Neural cell (in vitro differentiated cells): Measurements from ENCODE around the gene SEL1L3. TPM values are rescaled to one million over a fixed set of nuclear protein-coding genes. Genes with fewer than 3 reads are reported as not detected.

Source experiments
- H2AFZ ChIP-seq: fragments of 200-600, 300-800 bp; sonication (generic), shearing (Covaris generic); 2 replicates; pipeline ENCODE4 v1.6.0; 2014; ENCODE audit warnings: low read depth, mild to moderate bottlenecking, antibody characterized with exemption, low read length, moderate library complexity
- H3F3A ChIP-seq: fragments of 200-600 bp; shearing (Covaris generic); 2 replicates; pipeline ENCODE4 v1.6.1; 2016; ENCODE audit warnings: mild to moderate bottlenecking, moderate library complexity, mixed read lengths, antibody characterized with exemption, low read length; ENCODE audit not compliant: insufficient read depth, poor library complexity, severe bottlenecking
- H3K27ac ChIP-seq: fragments of 200-600, 300-800 bp; sonication (generic), shearing (Covaris generic); 2 replicates; pipeline ENCODE4 v1.5.1; 2014; ENCODE audit warnings: mild to moderate bottlenecking, low read length, moderate library complexity
- H3K27me3 ChIP-seq: fragments of 300-800, 200-600 bp; sonication (generic), shearing (Covaris generic); 2 replicates; pipeline ENCODE4 v1.6.0; 2014; ENCODE audit warnings: mild to moderate bottlenecking, low read depth, low read length, moderate library complexity; ENCODE audit not compliant: insufficient read depth
- H3K36me3 ChIP-seq: fragments of 300-800, 200-600 bp; sonication (generic), shearing (Covaris generic); 2 replicates; pipeline ENCODE4 v1.5.1; 2014; ENCODE audit warnings: mild to moderate bottlenecking, antibody characterized with exemption, low read length, moderate library complexity; ENCODE audit not compliant: insufficient read depth
- H3K4me2 ChIP-seq: fragments of 300-800, 200-600 bp; sonication (generic), shearing (Covaris generic); 2 replicates; pipeline ENCODE4 v1.6.0; 2014; ENCODE audit warnings: mild to moderate bottlenecking, low read length
- H3K4me3 ChIP-seq: fragments of 300-800, 200-600 bp; sonication (generic), shearing (Covaris generic); 2 replicates; pipeline ENCODE4 v1.5.1; 2014; ENCODE audit warnings: mild to moderate bottlenecking, low read length, moderate library complexity
- H3K79me2 ChIP-seq: fragments of 200-600 bp; shearing (Covaris generic); replicated peaks from 2 replicates; pipeline ENCODE4 v1.6.0; 2014; ENCODE audit warnings: mild to moderate bottlenecking, low read length, moderate library complexity; ENCODE audit not compliant: insufficient read depth
- H3K9ac ChIP-seq: fragments of 300-800, 200-600 bp; sonication (generic), shearing (Covaris generic); 2 replicates; pipeline ENCODE4 v1.6.1; 2016; ENCODE audit warnings: mild to moderate bottlenecking, low read length, mixed read lengths
- H3K9me2 ChIP-seq: fragments of 200-600 bp; shearing (Covaris generic); 2 replicates; pipeline ENCODE4 v1.6.1; 2016; ENCODE audit warnings: mild to moderate bottlenecking, low read length, mixed read lengths; ENCODE audit not compliant: insufficient read depth
- H3K9me3 ChIP-seq: fragments of 200-600, 300-800 bp; sonication (generic), shearing (Covaris generic); 2 replicates; pipeline ENCODE4 v1.6.1; 2016; ENCODE audit warnings: mild to moderate bottlenecking, mixed run types, low read length, moderate library complexity, mixed read lengths
- H4K20me1 ChIP-seq: fragments of 200-600 bp; shearing (Covaris generic); 2 replicates; pipeline ENCODE4 v1.6.1; 2016; ENCODE audit warnings: mild to moderate bottlenecking, mixed run types; ENCODE audit not compliant: insufficient read depth
- EZH2 ChIP-seq: fragments of 200-600, 300-800 bp; shearing (Covaris generic), sonication (generic); IDR thresholded peaks from 2 replicates; pipeline ENCODE4 v1.6.1; 2014; ENCODE audit warnings: antibody characterized with exemption, low read length, borderline replicate concordance, mild to moderate bottlenecking; ENCODE audit not compliant: insufficient read depth, poor library complexity, severe bottlenecking
- MXI1 ChIP-seq: fragments of 450-650 bp; conservative IDR thresholded peaks from 2 replicates; pipeline ENCODE4 v1.6.1; 2014; ENCODE audit warnings: antibody characterized with exemption, mild to moderate bottlenecking; ENCODE audit not compliant: poor library complexity, severe bottlenecking
- POLR2AphosphoS5 ChIP-seq: IDR thresholded peaks from 2 replicates; pipeline ENCODE4 v1.6.1; 2012
- RAD21 ChIP-seq: fragments of 450-650 bp; conservative IDR thresholded peaks from 2 replicates; pipeline ENCODE4 v1.6.1; 2014; ENCODE audit warnings: antibody characterized with exemption, mild to moderate bottlenecking, moderate library complexity
- SMC3 ChIP-seq: fragments of 450-650 bp; conservative IDR thresholded peaks from 2 replicates; pipeline ENCODE4 v1.6.1; 2014; ENCODE audit warnings: antibody characterized with exemption, mild to moderate bottlenecking, moderate library complexity; ENCODE audit not compliant: poor library complexity
- TAF1 ChIP-seq: IDR thresholded peaks from 2 replicates; pipeline ENCODE4 v1.6.1; 2012; ENCODE audit warnings: low read depth
- polyA plus RNA-seq: library from polyadenylated mRNA; depleted of rRNA; stranded (reverse); fragments of >200 nt; gene quantifications from 2 replicates; pipeline ENCODE4 v1.2.3, GENCODE V29; 2014
- TF ChIP-seq, protein P1 (sequence below): IDR thresholded peaks from 2 replicates; pipeline ENCODE4 v1.6.1; 2012; ENCODE audit warnings: borderline replicate concordance
- TF ChIP-seq, protein P2 (sequence below): fragments of 450-650 bp; IDR thresholded peaks from 2 replicates; pipeline ENCODE4 v1.5.1; 2014; ENCODE audit warnings: antibody characterized with exemption, mild to moderate bottlenecking, moderate library complexity; ENCODE audit not compliant: poor library complexity, severe bottlenecking

Gene SEL1L3
- polyA plus RNA-seq, 1 donor from 2014 or later = 2.0 TPM

DNA sequence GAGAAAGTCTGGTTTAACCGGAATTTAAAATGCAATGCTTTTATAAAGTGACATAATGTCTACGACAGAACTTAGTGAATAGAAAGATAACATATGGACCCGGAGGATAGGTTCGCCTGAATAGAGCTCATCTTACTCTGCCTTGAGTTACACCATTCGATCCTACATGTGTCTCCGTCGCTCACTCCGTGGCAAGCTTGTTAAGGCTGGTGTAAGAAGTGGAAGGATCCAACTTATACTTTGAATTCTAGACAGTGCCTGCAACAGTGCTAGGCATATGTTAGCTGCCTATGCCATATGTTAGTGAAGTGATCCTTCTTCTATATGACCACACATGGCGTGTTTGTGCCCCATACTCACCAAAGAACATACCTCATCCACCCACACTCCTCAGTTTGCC, 50.9 kb downstream of the SEL1L3 start:
- no peaks in the 10 kb centered on the region for H3K9me3 ChIP-seq
- no peak overlapping the region for H3K9ac ChIP-seq
- H2AFZ ChIP-seq = no peak overlapping the region
- H3K36me3 ChIP-seq = no peaks in the 10 kb centered on the region
- H3K9me2 ChIP-seq = no peaks in the 10 kb centered on the region
- no peaks in the 10 kb centered on the region for H3F3A ChIP-seq
- no peak overlapping the region for H3K27ac ChIP-seq
- no peak overlapping the region for H3K4me3 ChIP-seq
- no peak for TF ChIP-seq POLR2AphosphoS5
- TF ChIP-seq RAD21 = no peak
- no peaks in the 10 kb centered on the region for H3K79me2 ChIP-seq
- H4K20me1 ChIP-seq = no peaks in the 10 kb centered on the region
- no peak overlapping the region for H3K4me2 ChIP-seq
- no peaks in the 10 kb centered on the region for H3K27me3 ChIP-seq

DNA sequence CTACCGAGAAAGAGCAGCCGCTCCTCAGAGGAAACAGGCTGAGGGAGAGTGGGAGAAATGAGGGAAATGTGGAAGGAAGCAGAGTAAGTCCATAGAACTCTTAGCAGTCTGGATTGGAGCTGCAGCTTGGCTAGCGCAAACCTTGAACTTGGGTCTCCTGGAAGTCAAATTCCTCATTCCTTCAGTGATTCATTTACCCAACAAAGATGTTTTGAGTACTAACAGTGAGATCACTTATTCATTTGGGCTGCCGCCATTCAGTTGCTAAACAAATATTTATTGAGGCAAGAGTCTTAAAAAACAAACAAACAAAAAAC, 51.5 kb downstream of the SEL1L3 start:
- no peaks in the 10 kb centered on the region for H3K79me2 ChIP-seq
- no peaks in the 10 kb centered on the region for H3F3A ChIP-seq
- no peak overlapping the region for H2AFZ ChIP-seq
- no peaks in the 10 kb centered on the region for H3K36me3 ChIP-seq
- H3K9me3 ChIP-seq = no peaks in the 10 kb centered on the region
- H3K4me2 ChIP-seq = no peak overlapping the region
- H4K20me1 ChIP-seq = no peaks in the 10 kb centered on the region
- H3K27ac ChIP-seq = no peak overlapping the region
- H3K9ac ChIP-seq = no peak overlapping the region
- H3K9me2 ChIP-seq = no peaks in the 10 kb centered on the region
- TF ChIP-seq POLR2AphosphoS5 = no peak
- TF ChIP-seq, protein P1, sequence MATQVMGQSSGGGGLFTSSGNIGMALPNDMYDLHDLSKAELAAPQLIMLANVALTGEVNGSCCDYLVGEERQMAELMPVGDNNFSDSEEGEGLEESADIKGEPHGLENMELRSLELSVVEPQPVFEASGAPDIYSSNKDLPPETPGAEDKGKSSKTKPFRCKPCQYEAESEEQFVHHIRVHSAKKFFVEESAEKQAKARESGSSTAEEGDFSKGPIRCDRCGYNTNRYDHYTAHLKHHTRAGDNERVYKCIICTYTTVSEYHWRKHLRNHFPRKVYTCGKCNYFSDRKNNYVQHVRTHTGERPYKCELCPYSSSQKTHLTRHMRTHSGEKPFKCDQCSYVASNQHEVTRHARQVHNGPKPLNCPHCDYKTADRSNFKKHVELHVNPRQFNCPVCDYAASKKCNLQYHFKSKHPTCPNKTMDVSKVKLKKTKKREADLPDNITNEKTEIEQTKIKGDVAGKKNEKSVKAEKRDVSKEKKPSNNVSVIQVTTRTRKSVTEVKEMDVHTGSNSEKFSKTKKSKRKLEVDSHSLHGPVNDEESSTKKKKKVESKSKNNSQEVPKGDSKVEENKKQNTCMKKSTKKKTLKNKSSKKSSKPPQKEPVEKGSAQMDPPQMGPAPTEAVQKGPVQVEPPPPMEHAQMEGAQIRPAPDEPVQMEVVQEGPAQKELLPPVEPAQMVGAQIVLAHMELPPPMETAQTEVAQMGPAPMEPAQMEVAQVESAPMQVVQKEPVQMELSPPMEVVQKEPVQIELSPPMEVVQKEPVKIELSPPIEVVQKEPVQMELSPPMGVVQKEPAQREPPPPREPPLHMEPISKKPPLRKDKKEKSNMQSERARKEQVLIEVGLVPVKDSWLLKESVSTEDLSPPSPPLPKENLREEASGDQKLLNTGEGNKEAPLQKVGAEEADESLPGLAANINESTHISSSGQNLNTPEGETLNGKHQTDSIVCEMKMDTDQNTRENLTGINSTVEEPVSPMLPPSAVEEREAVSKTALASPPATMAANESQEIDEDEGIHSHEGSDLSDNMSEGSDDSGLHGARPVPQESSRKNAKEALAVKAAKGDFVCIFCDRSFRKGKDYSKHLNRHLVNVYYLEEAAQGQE = no peak
- TF ChIP-seq, protein P2, sequence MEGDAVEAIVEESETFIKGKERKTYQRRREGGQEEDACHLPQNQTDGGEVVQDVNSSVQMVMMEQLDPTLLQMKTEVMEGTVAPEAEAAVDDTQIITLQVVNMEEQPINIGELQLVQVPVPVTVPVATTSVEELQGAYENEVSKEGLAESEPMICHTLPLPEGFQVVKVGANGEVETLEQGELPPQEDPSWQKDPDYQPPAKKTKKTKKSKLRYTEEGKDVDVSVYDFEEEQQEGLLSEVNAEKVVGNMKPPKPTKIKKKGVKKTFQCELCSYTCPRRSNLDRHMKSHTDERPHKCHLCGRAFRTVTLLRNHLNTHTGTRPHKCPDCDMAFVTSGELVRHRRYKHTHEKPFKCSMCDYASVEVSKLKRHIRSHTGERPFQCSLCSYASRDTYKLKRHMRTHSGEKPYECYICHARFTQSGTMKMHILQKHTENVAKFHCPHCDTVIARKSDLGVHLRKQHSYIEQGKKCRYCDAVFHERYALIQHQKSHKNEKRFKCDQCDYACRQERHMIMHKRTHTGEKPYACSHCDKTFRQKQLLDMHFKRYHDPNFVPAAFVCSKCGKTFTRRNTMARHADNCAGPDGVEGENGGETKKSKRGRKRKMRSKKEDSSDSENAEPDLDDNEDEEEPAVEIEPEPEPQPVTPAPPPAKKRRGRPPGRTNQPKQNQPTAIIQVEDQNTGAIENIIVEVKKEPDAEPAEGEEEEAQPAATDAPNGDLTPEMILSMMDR = no peak
- TF ChIP-seq EZH2 = no peak
- TF ChIP-seq SMC3 = no peak
- TF ChIP-seq MXI1 = no peak
- TF ChIP-seq RAD21 = no peak
- no peaks in the 10 kb centered on the region for H3K27me3 ChIP-seq
- H3K4me3 ChIP-seq = no peak overlapping the region

DNA sequence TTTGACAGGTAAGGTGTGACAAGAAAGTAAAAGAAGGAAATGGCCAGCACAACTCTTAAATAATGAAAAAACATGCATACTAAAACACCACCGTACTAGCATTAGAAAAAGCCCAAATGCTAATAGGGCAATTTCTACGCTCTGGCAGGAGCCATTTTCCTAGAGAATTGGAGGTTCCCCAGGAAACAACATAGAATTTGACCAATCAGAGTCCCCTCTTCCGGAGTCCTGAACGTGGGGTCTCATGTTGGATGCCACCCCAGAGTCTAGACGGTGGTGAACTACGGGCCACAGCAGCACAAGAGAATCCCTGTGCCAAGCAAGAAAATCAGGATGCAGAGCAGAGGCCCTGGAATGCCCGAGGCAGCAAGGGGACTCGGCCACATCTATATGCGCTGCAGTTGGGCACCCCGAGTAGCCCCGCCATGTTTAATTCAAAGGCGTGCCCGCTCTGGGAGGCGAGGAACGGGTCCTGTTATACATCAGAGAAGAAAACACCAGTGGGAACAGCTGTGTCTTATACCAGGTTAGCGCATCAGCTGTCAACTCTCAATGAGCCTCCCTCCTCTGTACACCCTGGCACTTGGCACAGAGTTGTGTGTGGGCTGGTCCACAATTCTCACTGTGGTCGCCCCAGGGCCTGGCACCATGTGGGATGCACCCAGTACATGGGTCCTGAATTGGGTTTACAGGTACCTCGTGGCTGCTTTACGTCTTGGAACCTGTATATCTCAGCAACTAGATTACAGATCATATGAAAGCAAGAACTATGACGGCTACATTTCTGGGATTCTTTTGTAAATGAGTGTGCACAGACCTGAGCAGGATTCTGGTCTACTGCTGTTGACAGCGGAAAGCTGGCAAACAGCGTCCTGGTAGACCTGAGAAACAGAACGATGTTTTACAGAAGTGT, 52.1 kb downstream of the SEL1L3 start:
- Histone ChIP-seq H3F3A (no peaks in the 10 kb centered on the region), H4K20me1 (no peaks in the 10 kb centered on the region), H3K4me2 (no peak overlapping the region), H3K27ac (no peak overlapping the region), H3K9me2 (no peaks in the 10 kb centered on the region), H3K79me2 (no peaks in the 10 kb centered on the region), H3K36me3 (no peaks in the 10 kb centered on the region), H2AFZ (no peak overlapping the region), H3K9me3 (no peaks in the 10 kb centered on the region), H3K9ac (no peak overlapping the region), H3K4me3 (no peak overlapping the region), H3K27me3 (no peaks in the 10 kb centered on the region)
- no peak for TF ChIP-seq RAD21
- no peak for TF ChIP-seq TAF1
